C4-2B (cell line): ENCODE data around the gene SERPINE3.

Experiments
- ZFX ChIP-seq: fragments of 450-650 bp; IDR thresholded peaks from 2 replicates; pipeline ENCODE4 v1.6.1; 2017
- TF ChIP-seq, protein P1 (sequence below): fragments of 450-650 bp; conservative IDR thresholded peaks from 2 replicates; pipeline ENCODE4 v1.5.1; 2017; ENCODE audit warnings: mild to moderate bottlenecking

DNA sequence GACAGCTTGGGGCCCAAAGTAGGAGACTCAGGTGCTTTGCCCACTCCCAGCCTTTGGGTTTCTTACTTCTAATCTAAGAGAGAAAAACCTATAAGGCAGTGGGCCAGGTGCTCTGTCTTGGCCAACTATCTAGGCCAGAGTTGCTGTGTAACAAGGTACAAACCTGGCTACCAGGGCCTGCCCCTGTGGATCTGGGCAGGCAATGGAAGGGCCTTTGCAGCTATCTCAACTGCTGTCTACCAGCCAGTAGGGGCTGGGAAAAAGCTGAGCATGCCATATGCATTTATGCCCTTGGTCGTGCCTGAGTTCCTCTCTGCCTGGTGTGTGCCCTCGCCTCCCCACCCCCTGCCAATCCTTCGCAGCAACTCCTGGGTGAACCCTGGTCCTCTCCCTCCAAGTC is 16.7 kb upstream of the SERPINE3 start:
- TF ChIP-seq, protein P1, sequence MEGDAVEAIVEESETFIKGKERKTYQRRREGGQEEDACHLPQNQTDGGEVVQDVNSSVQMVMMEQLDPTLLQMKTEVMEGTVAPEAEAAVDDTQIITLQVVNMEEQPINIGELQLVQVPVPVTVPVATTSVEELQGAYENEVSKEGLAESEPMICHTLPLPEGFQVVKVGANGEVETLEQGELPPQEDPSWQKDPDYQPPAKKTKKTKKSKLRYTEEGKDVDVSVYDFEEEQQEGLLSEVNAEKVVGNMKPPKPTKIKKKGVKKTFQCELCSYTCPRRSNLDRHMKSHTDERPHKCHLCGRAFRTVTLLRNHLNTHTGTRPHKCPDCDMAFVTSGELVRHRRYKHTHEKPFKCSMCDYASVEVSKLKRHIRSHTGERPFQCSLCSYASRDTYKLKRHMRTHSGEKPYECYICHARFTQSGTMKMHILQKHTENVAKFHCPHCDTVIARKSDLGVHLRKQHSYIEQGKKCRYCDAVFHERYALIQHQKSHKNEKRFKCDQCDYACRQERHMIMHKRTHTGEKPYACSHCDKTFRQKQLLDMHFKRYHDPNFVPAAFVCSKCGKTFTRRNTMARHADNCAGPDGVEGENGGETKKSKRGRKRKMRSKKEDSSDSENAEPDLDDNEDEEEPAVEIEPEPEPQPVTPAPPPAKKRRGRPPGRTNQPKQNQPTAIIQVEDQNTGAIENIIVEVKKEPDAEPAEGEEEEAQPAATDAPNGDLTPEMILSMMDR: no peak
- TF ChIP-seq ZFX: no peak
